Effector memory CD4-positive, alpha-beta T cell (primary cell): ENCODE data around the gene FAXC.

Source experiments
- DNase-seq, 3 donors: peaks; one replicate each; pipeline ENCODE4 v3.0.0-alpha.2; 2020
- H3K27ac ChIP-seq: 2 replicates; pipeline ENCODE4 v1.7.0; 2013; ENCODE audit warnings: mild to moderate bottlenecking, low read length, moderate library complexity; ENCODE audit not compliant: insufficient read depth, poor library complexity, severe bottlenecking
- H3K27me3 ChIP-seq: replicated peaks from 2 replicates; pipeline ENCODE4 v1.7.0; 2013; ENCODE audit warnings: mild to moderate bottlenecking, low read length; ENCODE audit not compliant: insufficient read depth, control insufficient read depth, poor library complexity, severe bottlenecking
- H3K36me3 ChIP-seq: 2 replicates; pipeline ENCODE4 v1.7.0; 2013; ENCODE audit warnings: mild to moderate bottlenecking, low read length, moderate library complexity; ENCODE audit not compliant: control insufficient read depth, insufficient read depth
- H3K4me1 ChIP-seq: 2 replicates; pipeline ENCODE4 v1.7.0; 2013; ENCODE audit warnings: low read length, mild to moderate bottlenecking; ENCODE audit not compliant: control insufficient read depth, insufficient read depth, poor library complexity, severe bottlenecking
- H3K4me3 ChIP-seq: 2 replicates; pipeline ENCODE4 v1.7.0; 2013; ENCODE audit warnings: low read length, low read depth, mild to moderate bottlenecking; ENCODE audit not compliant: insufficient read depth, poor library complexity, severe bottlenecking
- H3K9me3 ChIP-seq: 2 replicates; pipeline ENCODE4 v1.7.0; 2013; ENCODE audit warnings: mild to moderate bottlenecking, low read length, moderate library complexity; ENCODE audit not compliant: control insufficient read depth

FAXC gene

DNA sequence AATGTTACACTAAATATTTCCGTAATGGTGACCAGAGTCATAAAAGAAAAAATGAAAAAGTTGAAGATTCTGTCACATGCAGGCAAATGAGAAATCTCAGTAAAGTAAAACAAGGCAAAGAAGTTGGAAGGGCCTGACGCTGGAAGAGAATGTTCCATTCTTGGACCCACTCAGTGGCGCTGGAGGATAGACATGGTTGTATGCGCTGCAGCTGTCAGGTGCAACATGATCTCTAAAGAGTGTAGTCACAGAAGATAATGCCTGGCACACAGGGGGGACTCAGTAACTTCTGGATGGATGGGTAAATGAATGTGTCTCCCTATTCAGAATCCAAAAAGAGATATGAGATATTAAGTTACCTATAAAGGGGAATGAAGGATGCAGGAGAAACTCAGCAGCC lies 116.3 kb downstream of the FAXC start:
- no peak for DNase-seq
- Histone ChIP-seq H3K9me3 (no peaks in the 10 kb centered on the region), H3K27me3 (no peaks in the 10 kb centered on the region)

DNA sequence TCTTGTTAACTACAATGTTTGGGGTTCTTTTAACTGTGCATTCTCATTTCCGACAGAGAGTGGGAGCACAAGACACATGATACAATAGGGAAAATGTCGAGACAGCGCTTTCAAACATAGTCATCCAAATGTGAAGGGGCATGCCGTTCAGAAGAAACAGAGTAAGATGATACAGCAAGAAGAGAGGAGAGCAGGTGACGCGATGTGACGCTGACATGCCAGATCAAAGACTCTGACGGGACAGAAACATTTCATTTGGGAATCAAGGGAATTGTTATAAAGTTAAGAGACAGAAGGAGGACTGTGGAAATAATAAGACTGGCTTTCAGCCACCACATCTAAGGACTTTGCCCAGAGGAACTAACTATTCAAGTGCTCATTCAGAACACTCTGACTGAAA lies 117.4 kb downstream of the FAXC start:
- H3K27ac ChIP-seq: no peak overlapping the region
- no peaks in the 10 kb centered on the region for H3K36me3 ChIP-seq
- no peak overlapping the region for H3K4me3 ChIP-seq
- H3K4me1 ChIP-seq: no peaks in the 10 kb centered on the region
- H3K9me3 ChIP-seq: no peaks in the 10 kb centered on the region
- no peaks in the 10 kb centered on the region for H3K27me3 ChIP-seq
- DNase-seq: no peak

More for the DNA sequence above, 116.3 kb downstream of the FAXC start:
- no peaks in the 10 kb centered on the region for H3K36me3 ChIP-seq
- H3K4me3 ChIP-seq: no peak overlapping the region
- H3K27ac ChIP-seq: no peak overlapping the region
- H3K4me1 ChIP-seq: no peaks in the 10 kb centered on the region

DNA sequence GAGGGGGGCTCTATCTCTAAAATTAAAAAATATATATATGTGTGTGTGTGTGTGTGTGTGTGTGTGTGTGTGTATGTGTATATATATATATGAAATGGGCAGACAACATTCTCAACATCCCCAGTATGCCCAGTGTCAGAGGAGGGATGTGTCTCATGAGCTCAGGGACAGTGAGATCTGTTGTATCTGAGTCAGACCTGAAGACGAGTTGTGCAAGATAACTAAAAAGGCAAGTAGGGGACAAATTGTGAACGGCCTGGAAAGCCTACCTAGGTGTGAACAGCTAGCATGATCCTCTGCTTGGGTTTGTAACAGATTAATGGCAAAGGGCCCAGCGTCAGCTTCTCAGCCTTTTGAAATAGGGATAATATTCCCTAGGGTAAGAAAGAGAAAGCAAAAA lies 124.3 kb downstream of the FAXC start:
- Histone ChIP-seq H3K4me1 (no peaks in the 10 kb centered on the region), H3K9me3 (no peaks in the 10 kb centered on the region), H3K36me3 (no peaks in the 10 kb centered on the region), H3K4me3 (no peak overlapping the region), H3K27ac (no peak overlapping the region), H3K27me3 (no peaks in the 10 kb centered on the region)
- DNase-seq: no peak
